NCI-H446 treated with DMSO at 0.1 percent for 48 hours (cell line): Measurements from ENCODE around the gene GUK1.
"Not testable (repeated sequence)": the region's sequence is repeated elsewhere in the genome, so short reads cannot be mapped to it uniquely, and the experiment has no call there.

Experiments
- DNase-seq: peaks from one replicate; lab custom pipeline; 2025; lab: John Stamatoyannopoulos, UW

The GUK1 gene

DNA sequence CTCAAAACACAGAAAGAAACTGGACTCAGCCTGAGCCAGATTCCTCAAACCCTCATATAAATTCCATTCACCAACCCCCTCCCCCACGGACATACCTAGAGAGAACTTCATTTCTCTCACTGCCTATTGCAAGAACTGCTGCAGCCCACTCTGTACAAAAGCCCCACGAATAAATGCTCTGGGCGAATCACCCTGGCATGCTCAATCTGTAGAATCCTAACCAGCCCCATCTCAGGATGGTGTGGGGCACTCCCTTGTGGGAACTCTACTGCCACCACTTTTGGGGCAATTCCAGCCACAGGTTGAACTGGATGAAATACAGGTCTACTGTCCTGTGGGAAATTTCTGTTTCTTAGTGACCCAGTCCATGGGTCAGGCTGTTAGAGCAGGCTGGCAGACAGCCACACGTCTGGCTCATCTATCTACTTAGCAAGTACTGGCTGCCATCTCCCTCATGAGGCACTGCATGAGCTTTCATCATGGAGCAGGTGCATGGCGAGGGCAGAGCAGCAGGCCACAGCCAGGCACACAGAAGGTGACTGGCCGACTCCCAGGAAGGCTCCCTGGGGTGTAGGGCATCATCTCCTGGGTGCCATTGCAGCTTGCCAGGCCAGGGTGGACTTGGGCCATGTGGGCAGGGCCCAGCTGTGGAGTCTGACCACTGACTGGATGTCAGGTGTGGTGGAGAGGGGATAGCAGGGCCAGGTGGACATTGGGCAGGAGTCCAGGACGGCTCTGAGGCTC lies 35.4 kb upstream of the GUK1 start:
- DNase-seq = no peak

DNA sequence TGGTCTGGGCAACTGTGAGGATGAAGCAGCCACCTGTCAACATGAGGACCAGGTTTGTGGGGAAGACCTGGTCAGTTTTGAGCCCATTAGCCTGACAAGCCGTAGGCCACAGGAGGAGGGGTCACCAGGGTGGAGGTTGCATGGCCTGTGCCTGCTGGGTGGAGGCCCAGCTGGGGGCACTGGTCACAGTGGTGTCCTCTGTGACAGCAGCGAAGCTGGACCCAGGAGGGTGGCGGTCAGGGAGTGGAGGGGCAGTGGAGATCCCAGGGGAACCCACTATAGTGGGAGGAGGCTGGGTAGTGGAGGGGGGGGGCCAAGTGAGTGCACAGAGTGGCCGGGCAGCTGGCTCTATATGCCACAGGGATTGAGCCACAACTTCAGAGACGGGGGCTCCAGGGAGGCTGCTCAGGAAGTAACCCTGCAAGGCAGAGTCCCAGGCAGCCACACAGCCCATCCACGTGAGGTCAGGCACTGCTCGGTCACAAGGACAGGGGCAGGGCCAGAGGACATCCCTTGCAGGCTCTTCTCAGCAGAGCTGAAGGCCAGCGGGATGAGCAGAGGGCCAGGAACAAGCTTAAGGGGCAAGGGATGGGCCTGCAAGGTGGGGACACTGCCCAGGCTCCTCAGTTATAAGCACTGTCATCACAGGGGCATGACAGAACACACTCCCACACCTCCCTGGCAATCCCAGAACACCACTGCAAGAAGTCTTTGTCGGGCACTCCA lies 34.6 kb upstream of the GUK1 start:
- no peak for DNase-seq

DNA sequence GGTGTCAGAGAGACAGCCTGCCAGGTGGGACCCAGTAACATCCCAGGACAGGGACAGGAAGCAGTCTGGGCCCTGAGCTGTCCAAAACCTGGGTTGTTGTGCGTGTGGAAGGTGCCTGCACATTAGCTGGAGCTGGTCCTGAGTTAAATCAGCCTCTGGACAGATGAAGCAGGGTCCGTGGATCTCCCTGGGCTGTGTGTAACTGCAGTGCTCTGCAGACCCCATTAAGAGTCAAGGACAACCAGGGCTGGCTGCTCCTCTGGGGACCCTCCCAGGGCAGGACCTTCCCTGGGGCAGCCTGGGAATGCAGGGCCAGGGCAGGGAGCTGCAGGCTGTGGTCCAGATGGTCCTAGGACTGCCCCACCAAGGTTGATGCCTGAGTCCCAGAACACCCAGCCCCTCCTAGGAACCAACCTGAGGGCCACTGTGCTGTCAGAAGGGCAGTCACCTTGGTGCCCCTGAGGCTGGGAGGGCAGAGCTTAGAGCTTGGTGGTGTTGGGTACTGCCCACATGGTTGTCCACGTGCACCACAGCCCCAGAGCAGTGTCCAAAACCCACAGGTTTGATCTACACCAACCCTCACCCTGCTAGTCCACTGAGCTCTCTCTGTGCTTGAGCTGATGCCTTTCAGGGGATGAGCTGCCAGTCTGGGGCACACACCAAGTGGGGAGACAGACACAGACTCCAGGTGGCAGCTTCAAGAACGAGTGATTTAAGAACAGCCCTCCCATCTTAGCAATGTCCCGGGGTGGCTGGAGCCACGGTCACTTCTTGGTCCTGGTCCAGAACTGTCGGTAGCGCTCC lies 33.9 kb upstream of the GUK1 start:
- DNase-seq = no peak

DNA sequence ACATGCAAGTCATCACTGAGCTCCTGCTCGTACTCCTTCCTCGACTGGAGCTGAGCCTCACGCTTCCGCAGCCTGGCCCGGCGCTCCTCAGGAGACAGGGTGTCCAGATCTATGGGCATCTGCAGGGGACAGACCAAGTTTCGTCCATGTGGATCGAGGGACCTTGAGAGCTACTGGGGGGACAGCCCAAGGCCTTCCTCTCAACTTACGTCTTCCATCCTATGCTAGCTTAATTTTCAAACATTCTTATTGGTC lies 33.4 kb upstream of the GUK1 start:
- DNase-seq = no peak

DNA sequence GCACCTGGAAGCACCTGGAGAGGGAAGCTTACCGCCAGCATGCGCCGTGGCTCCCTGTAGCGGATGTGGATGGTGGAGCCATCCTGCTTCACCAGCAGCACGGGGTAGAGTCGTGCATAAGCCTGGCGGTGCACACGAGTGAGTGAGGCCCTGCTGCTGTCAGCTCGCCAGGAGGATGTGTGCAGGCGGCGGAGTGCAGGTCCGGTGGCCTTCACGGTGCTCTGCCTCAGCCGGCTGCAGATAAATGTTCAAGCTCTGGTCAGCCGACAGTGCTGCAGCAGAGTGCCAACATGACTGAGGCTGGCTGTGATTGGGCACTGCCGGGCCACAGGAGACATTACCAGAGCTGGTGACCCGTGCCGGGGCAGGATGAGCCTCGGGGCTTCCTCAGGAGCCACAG lies 32.4 kb upstream of the GUK1 start:
- DNase-seq = no peak

DNA sequence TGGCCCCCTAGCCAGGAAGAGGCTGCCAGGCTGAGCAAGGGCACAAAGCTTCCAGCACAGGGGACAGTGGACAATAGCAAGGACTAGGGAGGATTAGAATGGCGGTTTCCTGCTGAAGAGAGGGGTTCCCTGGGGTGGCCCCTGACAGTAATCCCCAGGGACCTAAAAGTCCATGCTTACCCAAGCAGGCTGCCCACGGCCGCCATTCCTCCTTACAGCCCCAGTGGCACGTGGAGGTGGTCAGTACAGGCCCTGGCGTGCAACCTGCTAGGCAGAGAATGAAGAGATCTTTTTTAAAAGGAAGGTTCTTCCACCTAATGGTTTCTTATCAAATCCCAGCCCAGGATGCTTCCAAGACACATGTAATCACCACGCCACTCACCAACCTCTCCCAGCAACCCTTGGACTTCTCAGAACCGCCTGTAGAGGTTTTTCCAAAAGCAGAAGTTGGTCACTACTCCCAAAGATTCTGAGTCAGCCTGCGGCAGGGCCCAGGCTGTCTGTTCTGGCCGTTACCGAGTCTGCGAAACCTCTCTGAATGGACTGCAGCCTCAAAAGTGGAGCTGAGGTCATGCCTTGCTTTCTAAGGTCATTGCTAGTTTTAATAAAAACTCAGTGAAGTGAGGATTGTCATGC lies 31.9 kb upstream of the GUK1 start:
- no peak for DNase-seq

DNA sequence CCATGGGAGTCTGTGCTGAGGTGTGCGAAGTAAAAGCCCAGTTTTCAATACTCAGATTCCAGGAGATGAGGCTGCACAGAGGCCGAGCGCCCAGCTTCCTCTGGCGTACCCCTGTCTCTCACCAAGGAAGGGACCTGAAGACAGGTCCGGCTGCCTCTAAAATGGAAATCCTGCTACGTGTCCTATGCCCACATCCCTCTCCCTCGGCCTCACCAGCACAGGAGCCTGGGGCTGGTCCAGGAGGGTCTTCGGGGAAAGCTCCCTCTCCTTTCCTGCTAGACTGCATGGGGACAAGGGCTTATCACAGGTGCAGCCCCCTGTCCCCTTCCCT lies 31.4 kb upstream of the GUK1 start:
- DNase-seq = no peak

DNA sequence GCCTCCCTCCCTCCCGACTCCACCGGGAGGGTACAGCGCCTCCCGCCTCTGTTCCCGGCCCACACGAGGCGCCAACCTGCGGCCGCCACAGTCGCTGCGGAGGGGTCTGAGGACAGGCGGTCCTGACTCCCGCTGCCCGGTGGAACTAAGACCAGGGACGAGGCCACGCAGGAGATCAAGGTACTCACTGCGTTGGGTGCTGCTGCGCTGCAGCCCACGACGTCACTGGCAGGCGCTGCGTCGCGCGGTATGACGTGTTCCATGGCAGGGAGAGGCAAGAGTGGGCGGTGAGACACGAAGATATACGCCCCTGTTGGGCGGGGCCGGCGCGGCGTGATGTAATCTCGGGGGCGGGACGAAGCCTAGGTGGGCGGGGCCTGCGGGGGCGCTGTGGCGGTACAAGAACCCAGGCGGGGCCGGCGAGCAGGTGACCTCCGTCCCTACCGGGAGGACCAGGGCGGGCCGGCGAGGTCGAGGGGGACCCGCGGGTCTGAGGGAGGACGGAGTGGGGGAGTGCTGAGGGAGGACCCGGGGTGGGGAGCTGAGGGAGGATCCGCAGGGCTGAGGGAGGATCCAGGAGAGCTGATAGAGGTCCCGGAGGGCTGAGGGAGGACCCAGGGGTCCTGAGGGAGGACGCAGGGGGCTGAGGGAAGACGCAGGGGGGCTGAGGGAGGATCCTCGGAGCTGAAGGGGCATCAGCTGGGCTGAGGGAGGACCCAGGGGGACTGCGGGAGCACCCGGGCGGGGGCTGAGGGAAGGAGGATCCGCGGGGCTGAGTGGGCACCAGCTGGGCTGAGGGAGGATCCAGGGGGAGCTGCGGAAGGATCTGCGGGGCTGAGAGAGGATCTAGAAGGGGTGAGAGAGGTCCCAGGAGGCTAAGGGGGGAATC lies 30.8 kb upstream of the GUK1 start, which contains the start of gene MRPL55:
MRPL55 (minus strand) TSS at position 227 of the 889 bp plus-strand sequence. CDS start 1,039 bp downstream, outside the sequence.
- peak; percentile 85 for DNase-seq

DNA sequence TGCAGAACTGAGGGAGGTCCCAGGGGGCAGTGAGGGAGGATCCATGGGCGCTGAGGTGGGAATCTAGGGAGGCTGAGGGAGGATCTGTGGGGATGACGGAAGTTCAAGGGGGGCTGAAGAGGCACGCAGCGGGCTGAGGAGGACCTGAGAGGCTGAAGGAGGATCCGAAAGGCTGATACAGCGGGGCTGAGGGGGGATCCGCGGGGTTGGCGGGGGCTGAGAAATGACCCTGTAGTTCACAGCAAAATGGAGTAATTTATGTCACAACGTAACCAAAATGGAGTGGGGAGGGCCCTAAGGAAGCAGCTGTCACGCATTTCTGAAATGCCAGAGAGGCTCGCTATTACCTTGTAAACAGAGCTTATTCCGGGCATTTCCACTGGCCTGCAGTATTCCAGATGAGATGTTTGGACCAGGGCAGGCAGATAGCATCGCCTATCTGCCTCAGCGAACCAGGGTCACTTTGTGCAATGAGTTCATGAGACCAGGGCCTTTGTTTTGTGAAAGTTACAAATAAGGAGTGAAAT lies 30.1 kb upstream of the GUK1 start:
- DNase-seq = peak; percentile 3

DNA sequence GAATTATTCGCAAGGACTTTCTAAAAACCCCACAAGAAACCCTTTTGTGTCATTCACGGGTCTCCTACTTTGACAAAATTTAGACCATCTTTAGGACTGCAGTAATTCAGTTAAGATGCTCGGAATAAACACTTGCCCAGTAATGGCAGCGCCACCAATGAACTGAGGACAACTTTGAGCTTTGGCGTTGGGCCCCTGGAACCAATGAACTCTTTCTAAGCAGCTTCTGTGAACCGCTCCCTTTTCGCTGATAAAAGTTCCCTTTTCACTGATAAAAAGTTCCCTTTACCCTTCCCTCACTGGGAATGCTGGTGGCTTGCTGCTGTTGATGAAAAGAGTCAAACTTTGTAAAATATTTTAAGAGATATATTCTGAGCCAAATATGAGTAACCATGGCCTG lies 29.5 kb upstream of the GUK1 start:
- DNase-seq = no peak

DNA sequence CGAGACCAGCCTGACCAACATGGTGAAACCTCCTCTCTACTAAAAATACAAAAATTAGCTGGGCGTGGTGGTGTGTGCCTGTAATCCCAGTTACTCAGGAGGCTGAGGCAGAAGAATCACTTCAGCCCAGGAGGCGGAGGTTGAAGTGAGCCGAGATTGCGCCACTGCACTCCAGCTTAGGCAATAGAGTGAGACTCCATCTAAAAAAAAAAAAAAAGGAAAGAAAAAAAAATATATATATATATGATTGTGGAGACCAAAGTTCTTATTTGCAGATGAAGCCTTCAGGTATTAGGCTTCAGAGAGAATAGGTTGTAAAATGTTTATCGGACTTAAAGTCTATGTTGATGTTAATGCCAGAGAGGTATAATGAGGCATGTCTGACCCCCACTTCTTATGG lies 28.8 kb upstream of the GUK1 start:
- DNase-seq = not testable (repeated sequence)

DNA sequence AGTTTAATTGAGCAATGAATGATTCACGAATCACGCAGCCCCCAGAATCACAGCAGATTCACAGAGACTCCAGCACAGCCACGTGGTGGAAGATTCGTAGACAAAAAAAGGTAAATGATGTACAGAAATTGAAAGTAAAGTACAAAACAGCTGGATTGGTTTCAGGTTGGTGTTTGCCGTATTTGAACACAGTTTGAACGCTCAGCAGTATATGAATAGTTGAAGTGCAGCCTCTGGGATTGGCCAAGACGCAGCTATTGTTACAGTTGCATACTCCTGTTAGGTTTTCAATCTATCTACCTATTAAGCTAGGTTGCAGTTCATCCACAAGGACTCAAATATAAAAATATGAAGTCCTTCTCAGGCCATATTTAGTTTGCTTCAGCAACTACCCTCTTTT lies 27.9 kb upstream of the GUK1 start:
- DNase-seq = no peak

DNA sequence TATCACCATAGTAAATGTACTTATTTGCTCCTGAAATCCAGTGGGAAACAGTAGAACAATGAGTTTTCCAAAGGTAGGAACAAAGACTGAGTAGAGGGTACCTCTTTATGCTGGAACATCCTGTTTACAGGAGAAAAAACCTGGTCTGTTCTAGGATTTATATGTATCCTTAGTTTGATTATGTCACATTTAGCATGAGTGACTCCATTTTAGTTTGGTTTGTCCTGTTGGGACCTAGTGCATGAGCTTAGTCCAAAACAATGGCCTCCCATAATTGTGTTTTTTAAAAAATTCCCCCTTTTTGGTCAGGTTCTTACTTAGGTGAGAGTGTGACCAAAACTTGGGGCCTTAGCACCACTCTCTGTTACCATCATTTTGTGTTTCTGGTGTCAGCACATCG lies 27.5 kb upstream of the GUK1 start:
- DNase-seq = no peak

DNA sequence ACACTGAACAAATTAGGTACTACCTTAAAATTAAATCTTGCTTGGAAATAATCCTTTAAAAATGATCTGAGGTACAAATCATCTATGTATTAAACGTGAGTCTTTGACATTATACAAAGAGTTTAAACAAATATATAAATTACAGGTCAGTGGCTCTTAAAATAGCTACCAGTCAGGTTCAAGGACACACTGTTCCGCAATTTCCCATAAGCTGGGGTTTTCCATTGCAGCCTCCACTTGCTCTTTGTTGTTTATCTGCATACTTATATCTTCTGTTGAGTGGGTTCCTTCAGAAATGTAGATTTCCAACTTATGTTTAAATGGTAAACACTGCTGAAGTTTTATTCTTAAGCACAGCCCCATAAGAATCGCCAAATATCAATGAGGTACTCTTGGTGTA lies 25.3 kb upstream of the GUK1 start:
- DNase-seq = no peak

DNA sequence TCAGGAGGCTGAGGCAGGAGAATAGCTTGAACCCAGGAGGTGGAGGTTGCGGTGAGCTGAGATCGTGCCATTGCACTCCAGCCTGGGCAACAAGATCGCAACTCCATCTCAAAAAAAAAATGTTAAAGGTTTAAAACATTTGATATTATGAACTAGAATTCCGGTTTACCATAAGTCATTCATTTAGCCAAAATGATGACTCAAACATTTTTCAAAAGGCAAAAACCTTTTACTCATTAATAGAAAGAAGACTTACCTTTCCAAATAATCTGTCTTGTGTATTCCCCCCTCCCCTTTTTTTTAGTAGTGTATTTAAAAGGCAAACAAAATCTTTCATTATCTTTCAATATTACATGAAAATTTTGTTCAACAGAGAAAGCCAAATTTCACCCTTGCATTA lies 22.7 kb upstream of the GUK1 start:
- DNase-seq = no peak

DNA sequence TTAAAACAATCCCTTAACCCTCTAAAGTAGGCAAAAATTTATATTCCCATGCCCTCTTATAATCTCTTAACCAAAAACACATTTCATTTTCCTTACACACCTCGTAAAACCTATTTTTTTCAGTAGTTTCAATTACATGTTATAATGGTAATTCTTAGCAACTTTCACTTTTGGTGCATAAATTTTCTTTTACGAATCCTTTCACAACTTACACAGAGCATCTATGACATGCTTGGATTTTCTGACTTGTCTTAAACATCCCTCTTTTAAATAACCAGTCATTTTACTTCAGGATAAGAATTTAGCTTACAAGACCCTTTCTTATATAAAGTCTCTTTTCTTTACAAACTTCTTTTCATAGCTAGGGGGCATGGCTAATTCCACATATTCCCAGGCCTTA lies 22.0 kb upstream of the GUK1 start:
- no peak for DNase-seq

DNA sequence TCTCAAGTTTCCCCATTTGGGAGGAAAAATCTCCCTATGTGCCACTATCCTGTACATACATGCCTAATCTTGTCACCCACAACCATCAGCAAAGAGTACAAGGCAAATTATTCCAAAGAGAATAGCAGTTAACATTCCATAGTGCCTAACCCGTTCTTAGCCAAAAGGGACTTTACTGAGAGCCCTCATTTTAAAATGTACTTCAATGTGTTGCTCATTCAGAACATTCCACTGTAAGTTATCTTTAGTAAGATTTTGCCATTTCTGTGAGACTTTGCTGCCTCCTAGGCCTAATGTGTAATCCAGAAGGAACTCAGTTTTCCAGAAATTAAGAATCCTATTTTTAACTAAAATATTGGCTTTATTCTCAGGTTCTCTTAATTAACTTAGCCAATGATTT lies 19.7 kb upstream of the GUK1 start:
- no peak for DNase-seq

DNA sequence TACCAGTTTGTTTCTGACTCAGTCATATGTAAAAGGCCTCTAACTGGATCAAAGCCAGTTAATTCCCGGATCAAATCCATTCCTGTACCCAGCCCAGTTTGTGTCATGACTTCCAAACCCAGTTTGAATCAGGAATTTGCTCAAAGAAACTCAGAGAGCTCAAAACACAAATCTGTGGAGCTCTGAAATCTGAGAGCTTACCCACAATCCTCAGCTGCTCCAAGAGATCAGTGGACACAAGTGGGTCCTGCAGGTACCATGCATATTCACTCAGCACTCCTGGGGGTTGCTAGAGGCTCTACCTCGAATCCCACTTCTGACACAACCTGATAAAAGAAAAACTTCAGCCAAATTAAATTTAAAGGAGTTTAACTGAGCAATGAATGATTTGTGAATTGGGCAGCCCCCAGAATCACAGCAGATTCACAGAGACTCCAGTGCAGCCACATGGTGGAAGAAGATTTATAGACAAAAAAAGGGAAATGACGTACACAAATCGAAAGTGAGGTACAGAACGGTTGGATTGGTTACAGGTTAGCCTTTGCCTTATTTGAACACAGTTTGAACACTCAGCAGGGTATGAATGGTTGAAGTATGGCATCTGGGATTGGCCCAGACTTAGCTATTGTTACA lies 19.1 kb upstream of the GUK1 start:
- no peak for DNase-seq

DNA sequence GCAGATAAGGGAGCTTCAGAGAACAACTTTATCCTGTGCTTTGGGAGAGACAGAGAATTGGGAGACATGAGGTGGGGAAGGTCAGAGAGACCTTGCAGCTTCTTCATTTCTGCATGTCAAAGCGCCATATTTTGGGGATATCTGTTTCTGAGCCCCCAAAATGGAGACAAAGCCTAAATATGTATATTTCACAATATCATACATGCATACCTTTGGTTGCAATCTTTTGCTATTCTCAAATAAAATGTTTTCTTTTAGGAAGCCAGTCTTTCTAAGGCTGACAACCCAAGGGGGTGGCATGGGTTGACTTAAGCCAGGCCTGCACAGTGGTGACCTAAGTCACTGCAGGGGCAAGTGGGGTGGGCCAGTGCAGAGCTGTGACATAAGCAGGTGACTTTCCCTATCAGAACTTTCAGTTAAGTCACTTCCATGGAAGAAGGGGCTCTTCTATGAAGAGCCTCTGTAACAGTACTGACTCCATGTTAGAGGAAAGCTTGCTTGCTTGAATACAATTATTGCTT lies 17.1 kb upstream of the GUK1 start:
- DNase-seq = no peak

DNA sequence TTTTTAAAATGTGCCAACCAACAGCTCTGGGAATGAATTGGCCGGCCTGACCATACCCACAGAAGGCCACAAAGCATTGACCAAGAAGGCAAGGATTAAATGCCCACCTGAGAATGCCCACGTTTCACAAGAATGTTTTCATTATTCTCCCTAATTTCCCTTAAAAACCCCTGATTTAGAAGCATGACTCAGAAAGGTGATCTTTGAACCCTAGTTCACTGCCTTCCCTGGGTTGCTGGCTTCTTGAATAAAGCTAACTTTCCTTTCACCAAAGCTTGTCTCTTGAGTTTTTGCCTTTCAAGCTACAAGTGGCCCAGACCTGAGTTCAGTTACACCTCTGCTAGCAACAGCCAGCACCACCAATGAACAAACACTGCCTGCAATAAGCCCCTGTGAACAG lies 16.6 kb upstream of the GUK1 start:
- DNase-seq = no peak

DNA sequence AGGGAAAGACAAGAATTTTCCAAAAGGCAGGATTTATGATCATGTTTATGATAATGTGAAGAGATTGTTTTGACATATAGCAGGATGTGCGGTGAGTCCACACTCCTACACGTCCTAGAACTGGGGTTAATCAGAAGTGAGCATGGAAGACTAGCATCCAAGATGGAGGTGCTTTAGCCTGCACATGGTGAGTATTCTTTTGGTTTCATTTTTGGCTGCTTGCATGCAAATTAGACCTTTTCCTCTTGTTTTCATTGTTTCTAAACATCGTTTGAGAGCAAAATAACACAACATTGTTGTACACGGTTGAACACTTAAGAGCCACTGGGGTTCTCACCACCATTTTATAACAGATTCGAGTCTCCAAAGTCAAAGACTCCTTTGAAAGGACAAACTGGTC lies 14.9 kb upstream of the GUK1 start:
- no peak for DNase-seq
